Stimulated activated naive CD8-positive, alpha-beta T cell treated with anti-CD3 and anti-CD28 coated beads, Interleukin-15, amount 100 ng/mL, for 72 hours (primary cell): ENCODE data around the gene ADAM8.

Source experiments
- ATAC-seq: fragments of 150-1000 bp; cut with Tn5 transposase; 2 replicates; pipeline ENCODE4 v1.10.0; 2021; ENCODE audit warnings: mild to moderate bottlenecking, moderate library complexity
- DNase-seq, 2 donors: peaks; one replicate each; pipeline ENCODE4 v3.0.0; 2021 to 2022
- H3K27ac Mint-ChIP-seq, 2 donors: one replicate each; pipeline ENCODE4 v1.8.0; 2022; ENCODE audit warnings: mild to moderate bottlenecking in 2 of 2, mixed read lengths in 2 of 2, moderate library complexity in 2 of 2
- H3K27me3 Mint-ChIP-seq: one replicate; pipeline ENCODE4 v1.8.0; 2022; ENCODE audit warnings: mixed read lengths
- H3K4me1 Mint-ChIP-seq: one replicate; pipeline ENCODE4 v1.8.0; 2022; ENCODE audit warnings: mild to moderate bottlenecking, mixed read lengths
- H3K4me3 Mint-ChIP-seq, 2 donors: one replicate each; pipeline ENCODE4 v1.8.0; 2022; ENCODE audit warnings: mild to moderate bottlenecking in 2 of 2, mixed read lengths in 2 of 2, moderate library complexity in 1 of 2
- H3K9me3 Mint-ChIP-seq, 2 donors: one replicate each; pipeline ENCODE4 v1.8.0; 2022; ENCODE audit warnings: mixed read lengths in 2 of 2

Gene ADAM8

DNA sequence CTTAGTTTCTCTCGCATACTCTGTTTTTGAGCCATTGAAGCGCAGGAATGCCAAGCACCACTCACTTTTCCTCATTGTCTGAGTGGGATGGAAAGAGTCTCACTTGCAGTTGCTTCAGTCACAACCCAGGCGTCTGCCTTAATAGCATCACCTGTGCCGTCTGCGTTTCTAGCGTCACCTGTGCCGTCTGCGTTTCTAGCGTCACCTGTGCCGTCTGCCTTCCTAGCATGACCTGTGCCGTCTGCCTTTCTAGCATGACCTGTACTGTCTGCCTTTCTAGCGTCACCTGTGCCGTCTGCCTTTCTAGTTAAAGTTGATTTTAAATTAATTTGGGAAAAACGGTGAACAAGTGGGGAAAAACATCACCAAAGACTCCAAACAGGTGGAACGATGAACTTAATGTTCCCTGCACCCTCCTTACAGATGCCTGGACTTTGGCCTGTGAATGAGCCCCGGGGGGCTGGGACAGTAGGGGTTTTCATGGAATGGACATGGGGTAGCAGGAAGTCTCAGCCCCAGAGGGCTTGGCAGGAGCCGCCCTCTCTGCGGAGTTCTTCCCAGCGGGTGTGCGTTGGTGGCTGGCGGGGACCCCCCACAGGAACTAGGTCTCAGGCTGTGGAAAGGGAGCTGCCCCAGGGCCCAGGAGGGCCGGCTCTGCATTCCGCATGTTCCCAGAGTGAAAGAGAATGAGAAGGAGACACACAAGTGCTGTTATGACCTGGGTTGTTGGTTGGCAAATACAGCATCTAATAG, 35.5 kb upstream of the ADAM8 start:
- Mint-ChIP-seq H3K4me3 (no peak overlapping the region), H3K27me3 (no peaks in the 10 kb centered on the region), H3K4me1 (peaks cover 37% of the 10 kb centered on the region), H3K9me3 (no peaks in the 10 kb centered on the region), H3K27ac (peak overlapping the region in 1 of 2 donors; percentile 49)
- ATAC-seq: no peak
- no peak for DNase-seq

DNA sequence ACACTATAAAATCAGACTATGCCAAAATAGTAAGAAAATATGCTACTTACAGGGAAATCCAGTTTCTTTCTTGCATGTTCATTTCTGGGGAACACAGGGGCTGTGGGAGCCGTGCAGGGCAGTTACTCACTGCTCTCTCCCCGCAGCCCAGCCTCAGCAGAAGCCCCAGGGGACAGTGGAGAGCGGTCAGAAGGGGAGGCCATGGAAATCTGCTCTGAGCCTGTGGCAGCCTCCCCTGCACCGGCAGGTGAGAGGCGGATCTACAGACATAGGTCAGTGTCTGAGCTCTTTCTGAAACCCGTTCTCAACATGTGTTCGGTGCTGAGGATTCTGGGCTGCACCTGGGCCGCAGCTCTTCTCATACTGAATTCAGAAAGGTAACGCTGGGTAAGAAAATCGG, 34.9 kb upstream of the ADAM8 start:
- ATAC-seq (no peak), DNase-seq (no peak)
- H3K27me3 Mint-ChIP-seq: no peaks in the 10 kb centered on the region
- no peak overlapping the region for H3K27ac Mint-ChIP-seq
- no peak overlapping the region for H3K4me3 Mint-ChIP-seq
- H3K9me3 Mint-ChIP-seq: no peaks in the 10 kb centered on the region
- peaks cover 38% of the 10 kb centered on the region for H3K4me1 Mint-ChIP-seq

DNA sequence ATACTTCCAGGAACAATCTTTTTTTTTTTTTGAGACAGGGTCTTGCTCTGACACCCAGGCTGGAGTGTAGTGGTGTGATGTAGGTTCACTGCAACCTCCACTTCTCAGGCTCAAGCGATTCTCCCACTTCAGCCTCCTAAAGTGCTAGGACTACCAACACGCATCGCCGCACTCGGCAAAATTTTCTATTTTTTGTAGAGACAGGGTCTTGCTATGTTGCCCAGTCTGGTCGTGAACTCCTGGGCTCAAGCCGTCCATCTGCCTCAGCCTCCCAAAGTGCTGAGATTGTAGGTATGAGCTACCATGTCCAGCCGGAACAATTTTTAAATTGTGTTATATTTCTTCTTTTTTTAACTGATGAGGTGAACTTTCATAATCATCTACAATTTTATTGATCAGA, 34.1 kb upstream of the ADAM8 start:
- no peaks in the 10 kb centered on the region for H3K27me3 Mint-ChIP-seq
- H3K4me3 Mint-ChIP-seq: no peak overlapping the region
- no peak overlapping the region for H3K27ac Mint-ChIP-seq
- ATAC-seq (no peak), DNase-seq (no peak)
- no peaks in the 10 kb centered on the region for H3K9me3 Mint-ChIP-seq
- H3K4me1 Mint-ChIP-seq: peaks cover 34% of the 10 kb centered on the region

DNA sequence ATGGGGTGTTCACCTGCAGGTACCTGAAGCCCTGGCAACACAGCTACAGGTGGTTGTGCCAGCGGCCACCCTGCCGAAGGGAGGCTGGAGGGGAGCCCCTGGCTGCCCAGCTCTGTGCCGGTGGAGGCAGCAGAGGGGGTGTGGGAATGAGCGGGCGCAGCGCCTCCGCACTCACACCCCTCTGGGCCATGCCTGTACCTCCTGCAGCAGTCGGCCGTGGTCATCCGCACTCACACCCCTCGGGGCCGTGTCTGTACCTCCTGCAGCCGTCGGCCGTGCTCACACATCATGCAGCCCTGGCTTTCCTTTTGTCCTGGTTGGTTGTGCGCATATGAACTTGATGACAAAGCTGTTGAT, 33.7 kb upstream of the ADAM8 start:
- DNase-seq (no peak), ATAC-seq (no peak)
- peaks cover 38% of the 10 kb centered on the region for H3K4me1 Mint-ChIP-seq
- H3K9me3 Mint-ChIP-seq: no peaks in the 10 kb centered on the region
- no peak overlapping the region for H3K4me3 Mint-ChIP-seq
- H3K27me3 Mint-ChIP-seq: no peaks in the 10 kb centered on the region
- H3K27ac Mint-ChIP-seq: no peak overlapping the region

DNA sequence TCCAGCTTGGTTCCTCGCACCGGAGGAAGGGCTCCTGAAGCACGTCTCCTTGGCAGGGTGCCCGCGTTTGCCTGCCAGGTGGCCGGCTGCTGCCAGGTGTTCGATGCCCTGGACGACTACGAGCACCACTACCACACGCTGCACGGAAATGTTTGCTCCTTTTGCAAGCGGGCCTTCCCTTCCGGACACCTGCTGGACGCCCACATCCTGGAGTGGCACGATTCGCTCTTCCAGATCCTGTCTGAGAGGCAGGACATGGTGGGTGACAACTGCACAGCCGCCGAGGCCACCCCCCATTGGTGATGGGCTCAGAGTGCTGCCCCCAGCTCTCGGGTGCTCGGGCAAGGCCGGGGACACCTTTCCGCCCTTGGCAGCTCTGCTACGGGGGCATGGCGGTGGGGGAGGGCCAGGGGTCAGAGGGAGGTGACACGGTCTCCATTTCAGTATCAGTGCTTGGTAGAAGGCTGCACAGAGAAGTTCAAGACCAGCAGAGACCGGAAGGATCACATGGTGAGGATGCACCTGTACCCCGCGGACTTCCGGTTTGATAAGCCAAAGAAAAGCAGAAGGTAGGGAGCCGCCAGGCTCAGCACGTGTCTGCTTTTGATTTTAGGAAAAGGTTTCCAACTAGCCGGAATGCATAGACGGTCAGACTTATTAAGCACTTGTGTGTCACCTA, 33.2 kb upstream of the ADAM8 start:
- no peak for ATAC-seq
- H3K4me3 Mint-ChIP-seq: peak overlapping the region; percentile 72 to 90
- H3K4me1 Mint-ChIP-seq: peaks cover 43% of the 10 kb centered on the region
- H3K27me3 Mint-ChIP-seq: no peaks in the 10 kb centered on the region
- H3K9me3 Mint-ChIP-seq: no peaks in the 10 kb centered on the region
- no peak for DNase-seq
- no peak overlapping the region for H3K27ac Mint-ChIP-seq

DNA sequence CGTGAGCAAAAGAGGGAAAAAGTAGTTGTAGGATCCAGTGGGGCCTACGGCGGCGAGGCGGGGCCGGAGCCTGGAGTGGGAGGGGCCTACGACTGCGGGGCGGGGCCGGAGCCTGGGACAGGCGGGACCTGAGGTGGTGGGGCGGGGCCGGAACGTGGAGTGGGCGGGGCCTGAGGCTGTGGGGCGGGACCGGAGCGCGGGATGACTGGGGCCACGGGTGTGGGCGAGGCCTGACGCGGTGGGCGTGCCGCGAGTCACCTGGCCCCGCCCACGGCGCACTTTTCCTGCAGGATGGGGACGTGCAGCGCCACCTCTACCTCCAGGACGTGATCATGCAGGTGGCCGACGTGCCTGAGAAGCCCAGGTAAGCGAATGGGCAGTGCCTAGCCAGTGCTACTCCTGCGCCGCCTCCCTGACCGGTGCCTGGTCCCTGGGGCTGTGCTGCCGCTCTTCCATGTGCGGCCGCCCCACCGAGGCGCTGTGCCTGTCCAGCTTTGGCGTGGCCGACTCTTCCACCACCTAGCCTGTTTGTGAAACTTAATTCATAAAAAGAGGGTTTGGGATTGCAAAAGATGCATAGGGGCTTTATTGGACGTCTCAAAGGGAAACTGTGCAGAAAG, 32.5 kb upstream of the ADAM8 start:
- Mint-ChIP-seq H3K4me1 (peaks cover 39% of the 10 kb centered on the region), H3K27me3 (no peaks in the 10 kb centered on the region), H3K4me3 (peak overlapping the region; percentile 72 to 90), H3K9me3 (no peaks in the 10 kb centered on the region), H3K27ac (peak overlapping the region in 1 of 2 donors; percentile 95)
- ATAC-seq (peak; percentile 82), DNase-seq (peak; percentile 91 to 94)

DNA sequence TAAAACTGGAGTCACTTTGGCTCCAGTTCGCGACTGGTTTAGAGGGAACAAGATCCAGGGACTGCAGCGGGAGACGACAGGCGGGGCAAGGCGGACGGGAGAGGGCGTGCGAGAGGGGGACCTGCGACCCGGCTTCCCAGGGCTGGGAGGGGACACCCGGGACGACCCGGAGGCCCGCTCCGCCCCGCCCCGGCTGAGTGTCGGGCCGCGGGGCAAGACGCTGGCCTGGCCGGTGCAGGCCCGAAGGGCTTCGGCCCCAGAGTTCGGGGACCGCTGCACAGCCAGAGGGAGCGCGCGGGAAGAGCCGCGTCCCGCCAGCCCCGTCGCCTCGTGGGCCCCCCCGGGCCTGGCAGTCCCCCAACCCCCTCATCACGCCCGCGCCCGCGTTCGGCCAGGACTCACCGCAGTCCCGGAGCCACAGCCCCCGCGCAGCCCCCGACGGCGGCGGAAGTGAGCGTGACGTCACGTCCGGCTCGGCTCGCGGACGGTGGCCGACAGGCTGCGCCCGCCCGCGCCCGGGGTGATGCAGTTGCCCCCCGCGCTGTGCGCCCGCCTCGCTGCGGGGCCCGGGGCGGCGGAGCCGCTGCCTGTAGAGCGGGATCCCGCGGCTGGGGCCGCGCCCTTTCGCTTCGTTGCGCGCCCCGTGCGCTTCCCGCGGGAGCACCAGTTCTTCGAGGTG, 31.9 kb upstream of the ADAM8 start, which contains the start of the genes TUBGCP2 and ZNF511:
TUBGCP2 (minus strand) TSS at position 452 of the 679 bp plus-strand sequence. CDS start 5,931 bp downstream, outside the sequence.
ZNF511 (plus strand) TSS at position 494 of the 679 bp plus-strand sequence; CDS start at position 524, 30 bp downstream.
- peak within 1 kb of the TSS; percentile 98 to 99 for H3K27ac Mint-ChIP-seq
- DNase-seq: peak; percentile 90 to 93
- peak within 1 kb of the TSS; percentile 95 for H3K4me3 Mint-ChIP-seq
- H3K4me1 Mint-ChIP-seq: peaks cover 41% of the 10 kb centered on the region
- H3K9me3 Mint-ChIP-seq: no peaks in the 10 kb centered on the region
- no peaks in the 10 kb centered on the region for H3K27me3 Mint-ChIP-seq
- peak; percentile 88 for ATAC-seq

DNA sequence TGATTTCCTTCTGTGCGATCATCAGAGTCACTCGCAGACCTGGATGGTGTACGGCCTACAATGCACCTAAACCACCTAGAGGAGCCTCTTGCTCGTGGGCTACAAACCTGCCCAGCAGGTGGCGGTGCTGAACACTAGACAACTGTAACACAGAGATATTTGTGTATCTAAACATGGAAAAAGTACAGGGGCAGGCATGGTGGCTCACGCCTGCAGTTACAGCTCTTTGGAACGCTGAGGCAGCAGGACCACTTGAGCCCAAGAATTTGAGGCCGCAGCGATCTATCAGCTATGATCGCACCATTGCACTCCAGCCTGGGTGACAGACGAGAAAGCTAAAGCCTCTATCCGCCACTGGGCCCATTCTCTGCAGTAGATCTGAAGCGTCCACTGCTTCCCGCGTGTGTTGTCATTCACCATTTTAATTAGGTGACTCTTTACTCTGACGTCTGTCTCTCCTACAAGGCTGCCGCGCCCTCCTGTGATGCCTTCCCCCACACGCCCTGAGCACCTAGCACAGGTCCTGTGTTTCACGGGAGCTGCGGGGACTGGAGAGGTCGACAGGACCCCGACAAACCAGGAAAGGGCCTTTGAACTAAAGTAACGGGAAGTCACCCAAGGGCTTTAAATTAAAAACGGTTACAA, 31.2 kb upstream of the ADAM8 start:
- Mint-ChIP-seq H3K27me3 (no peaks in the 10 kb centered on the region), H3K4me1 (peaks cover 45% of the 10 kb centered on the region), H3K9me3 (no peaks in the 10 kb centered on the region), H3K4me3 (peak overlapping the region; percentile 95), H3K27ac (peak overlapping the region; percentile 98 to 99)
- DNase-seq (peak; percentile 75 to 87), ATAC-seq (peak; percentile 70)

DNA sequence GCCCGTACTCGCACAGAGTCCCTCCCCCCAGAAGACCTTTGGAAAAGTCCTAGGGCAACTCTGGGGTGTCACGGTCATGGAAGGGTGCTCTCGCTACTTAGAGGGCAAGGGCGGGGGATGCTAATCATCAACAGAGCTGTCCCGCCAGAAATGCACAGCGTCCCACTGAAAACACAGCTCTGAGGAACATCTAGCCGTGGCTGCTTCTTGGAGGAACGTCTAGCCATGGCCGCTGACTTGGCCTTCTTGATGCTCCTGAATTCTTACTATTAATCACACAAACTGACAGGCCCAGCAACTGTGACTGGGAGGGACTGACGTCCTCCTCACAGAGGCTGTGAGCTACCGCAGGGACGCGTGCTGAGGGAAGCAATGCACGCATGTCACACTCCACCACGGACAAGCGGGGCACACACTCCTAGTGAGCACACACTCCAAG, 30.3 kb upstream of the ADAM8 start:
- no peak for DNase-seq
- Mint-ChIP-seq H3K4me3 (peak overlapping the region; percentile 95), H3K27me3 (no peaks in the 10 kb centered on the region), H3K9me3 (no peaks in the 10 kb centered on the region), H3K4me1 (peaks cover 45% of the 10 kb centered on the region), H3K27ac (peak overlapping the region in 1 of 2 donors; percentile 80)
- no peak for ATAC-seq

DNA sequence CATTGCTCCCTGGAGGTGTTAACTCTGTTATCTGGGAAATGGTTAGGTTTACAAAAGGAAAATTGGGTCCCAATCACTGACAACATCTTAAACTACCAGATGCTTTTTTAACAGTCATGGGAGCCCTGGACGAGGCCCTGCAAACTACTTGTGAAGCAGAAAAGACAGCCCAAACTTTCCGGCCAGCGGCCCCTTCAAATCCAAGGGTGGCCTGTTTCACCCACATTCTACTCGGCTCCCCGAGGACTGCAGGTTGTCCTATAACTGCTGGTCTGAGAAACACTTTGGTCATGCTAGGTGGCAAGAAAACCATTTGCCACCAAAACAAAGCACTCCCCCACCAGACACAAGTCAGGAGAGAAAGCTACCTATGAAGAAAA, 29.4 kb upstream of the ADAM8 start:
- DNase-seq (no peak), ATAC-seq (no peak)
- no peaks in the 10 kb centered on the region for H3K9me3 Mint-ChIP-seq
- H3K4me3 Mint-ChIP-seq: no peak overlapping the region
- no peaks in the 10 kb centered on the region for H3K27me3 Mint-ChIP-seq
- peaks cover 45% of the 10 kb centered on the region for H3K4me1 Mint-ChIP-seq
- no peak overlapping the region for H3K27ac Mint-ChIP-seq

DNA sequence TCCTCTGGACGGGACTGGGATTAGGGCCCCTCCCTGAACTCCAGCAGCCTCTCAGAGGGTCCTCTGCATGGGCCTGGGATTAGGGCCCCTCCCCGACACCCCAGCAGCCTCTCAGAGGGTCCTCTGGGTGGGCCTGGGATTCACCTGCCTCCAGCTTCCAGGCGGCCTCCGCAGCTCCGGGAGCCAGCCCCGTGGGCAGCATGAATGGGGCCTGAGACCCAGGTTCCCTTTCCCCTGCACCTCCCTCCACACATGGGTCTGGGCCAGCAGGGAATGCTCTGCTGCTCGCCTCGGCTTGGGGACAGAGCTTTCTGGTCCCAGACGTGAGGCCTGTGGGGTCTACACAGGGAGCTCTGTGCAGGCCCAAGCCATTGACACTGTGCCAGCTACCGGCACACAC, 26.5 kb upstream of the ADAM8 start:
- Mint-ChIP-seq H3K4me1 (peaks cover 35% of the 10 kb centered on the region), H3K4me3 (no peak overlapping the region), H3K9me3 (no peaks in the 10 kb centered on the region), H3K27me3 (no peaks in the 10 kb centered on the region), H3K27ac (no peak overlapping the region)
- ATAC-seq (no peak), DNase-seq (no peak)

DNA sequence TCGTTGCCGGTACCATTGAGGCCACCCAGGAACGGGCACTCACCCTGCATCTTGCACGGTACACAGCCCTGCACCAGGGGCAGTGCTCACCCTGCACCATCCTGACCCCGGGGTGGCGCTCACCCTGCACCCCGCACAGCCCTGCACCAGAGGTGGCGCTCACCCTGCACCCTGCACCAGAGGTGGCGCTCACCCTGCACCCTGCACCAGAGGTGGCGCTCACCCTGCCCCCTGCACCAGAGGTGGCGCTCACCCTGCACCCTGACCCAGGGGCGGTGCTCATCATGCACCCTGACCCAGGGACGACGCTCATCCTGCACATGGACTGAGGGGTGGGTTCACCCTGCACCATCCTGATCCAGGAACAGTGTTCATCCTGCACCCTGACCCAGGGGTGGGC, 25.6 kb upstream of the ADAM8 start:
- Mint-ChIP-seq H3K4me1 (peaks cover 28% of the 10 kb centered on the region), H3K4me3 (no peak overlapping the region), H3K27me3 (no peaks in the 10 kb centered on the region), H3K27ac (peak overlapping the region in 1 of 2 donors; percentile 42), H3K9me3 (no peaks in the 10 kb centered on the region)
- ATAC-seq (peak; percentile 59), DNase-seq (no peak)

DNA sequence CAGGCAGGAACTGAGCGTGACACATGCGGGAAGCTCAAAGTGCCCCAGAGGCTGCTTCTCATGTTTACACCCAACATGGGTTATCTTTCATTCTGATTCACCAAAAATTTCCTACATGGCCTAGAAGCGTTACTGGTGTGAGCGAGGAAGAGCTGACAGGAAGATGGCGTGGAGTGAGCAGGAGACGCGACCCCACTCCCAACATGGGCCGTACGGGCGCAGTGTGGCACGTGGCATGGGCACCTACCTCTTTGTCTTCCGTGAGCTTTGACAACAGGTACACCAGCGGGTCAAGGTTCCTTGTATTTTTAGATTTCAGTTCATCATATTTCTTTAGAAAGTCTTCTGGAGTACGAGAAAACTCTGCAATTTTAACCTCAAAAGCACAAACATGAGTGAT, 23.1 kb upstream of the ADAM8 start:
- H3K27me3 Mint-ChIP-seq: no peaks in the 10 kb centered on the region
- H3K27ac Mint-ChIP-seq: no peak overlapping the region
- ATAC-seq (no peak), DNase-seq (no peak)
- no peak overlapping the region for H3K4me3 Mint-ChIP-seq
- no peaks in the 10 kb centered on the region for H3K9me3 Mint-ChIP-seq
- H3K4me1 Mint-ChIP-seq: peaks cover 12% of the 10 kb centered on the region

DNA sequence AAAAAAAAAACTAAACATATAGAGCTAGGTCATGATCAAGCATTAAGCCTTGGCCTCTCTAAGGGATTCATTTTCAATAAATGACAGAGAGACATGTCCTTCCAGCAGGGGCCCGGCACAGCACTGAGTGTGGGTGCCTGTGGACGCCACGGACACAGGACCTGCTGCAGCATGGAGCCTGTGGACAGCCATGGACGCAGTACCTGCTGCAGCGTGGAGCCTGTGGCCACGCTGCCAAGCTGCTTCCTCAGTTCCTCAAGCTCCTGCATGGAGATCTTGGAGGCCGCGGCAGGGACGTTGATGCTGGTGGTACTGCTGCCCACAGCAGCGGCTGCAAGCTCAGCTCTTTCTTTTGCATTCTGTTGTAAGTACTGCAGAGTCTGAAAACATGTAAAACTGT, 22.6 kb upstream of the ADAM8 start:
- H3K4me3 Mint-ChIP-seq: no peak overlapping the region

DNA sequence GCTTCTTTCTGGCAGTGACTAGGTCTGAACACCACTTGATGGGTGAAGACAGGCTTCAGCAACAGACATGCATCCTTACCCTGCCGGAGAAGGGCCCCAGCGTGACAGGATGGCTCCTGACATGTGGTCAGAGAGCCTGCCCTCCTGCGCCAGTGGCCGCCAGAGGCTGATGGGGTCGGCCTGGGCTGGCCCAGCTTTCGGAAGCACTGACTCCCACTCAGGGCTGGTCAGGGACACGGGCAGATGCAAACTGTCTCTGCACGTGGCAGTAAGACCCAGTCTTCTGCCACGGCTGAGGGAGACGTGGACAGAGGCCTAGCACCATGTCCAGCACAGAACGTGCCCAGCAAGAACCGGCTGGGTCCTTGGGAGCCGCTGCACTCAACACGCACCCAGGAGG, 21.8 kb upstream of the ADAM8 start:
- no peaks in the 10 kb centered on the region for H3K9me3 Mint-ChIP-seq
- DNase-seq: no peak
- peak overlapping the region in 1 of 2 donors; percentile 9 for H3K27ac Mint-ChIP-seq
- ATAC-seq: no peak
- no peaks in the 10 kb centered on the region for H3K27me3 Mint-ChIP-seq
- H3K4me1 Mint-ChIP-seq: peaks cover 16% of the 10 kb centered on the region
- H3K4me3 Mint-ChIP-seq: no peak overlapping the region

More for the DNA sequence above, 22.6 kb upstream of the ADAM8 start:
- Mint-ChIP-seq H3K27me3 (no peaks in the 10 kb centered on the region), H3K4me1 (peaks cover 16% of the 10 kb centered on the region), H3K27ac (no peak overlapping the region), H3K9me3 (no peaks in the 10 kb centered on the region)
- no peak for ATAC-seq
- DNase-seq: no peak
